CD4-positive, alpha-beta T cell (primary cell): ENCODE results near the gene NR1I3. TPM values are rescaled to one million over a fixed set of nuclear protein-coding genes. Genes with fewer than 3 reads are reported as not detected.

Experiments used
- ATAC-seq: fragments of 200-7000 bp; cut with Tn5 transposase; one replicate; pipeline ENCODE4 v1.10.0; 2022; ENCODE audit warnings: mild to moderate bottlenecking; ENCODE audit not compliant: poor library complexity
- CTCF ChIA-PET: fragments of 350-600 bp; sonication (Branson Sonifier 250); formaldehyde crosslinking; loops from one replicate; lab custom pipeline; 2021; ENCODE audit warnings: antibody characterized with exemption, inconsistent platforms; lab: Charles Lee
- POLR2A ChIA-PET: fragments of 350-600 bp; sonication (Branson Sonifier 250); formaldehyde crosslinking; loops from one replicate; lab custom pipeline; 2021; ENCODE audit warnings: antibody characterized with exemption, inconsistent platforms; lab: Charles Lee
- DNase-seq, 14 experiments: peaks; one replicate each; pipeline ENCODE4 v3.0.0-alpha.2; 2013 to 2020; ENCODE audit warnings: mixed read lengths in 2 of 14
- H3K27ac ChIP-seq, 2 donors: one replicate each; pipeline versions ENCODE4 v1.5.1 to v1.7.0; 2013; ENCODE audit warnings: low read length in 2 of 2, low read depth in 1 of 2, mild to moderate bottlenecking in 1 of 2
- H3K27me3 ChIP-seq, 2 experiments: 1 replicate in 1 of 2; 2 replicates in 1 of 2; pipeline versions ENCODE4 v1.6.1 to v1.7.0; 2013; ENCODE audit warnings: low read length in 2 of 2, control low read depth in 1 of 2, mild to moderate bottlenecking in 1 of 2, moderate library complexity in 1 of 2; ENCODE audit not compliant: insufficient read depth in 2 of 2, control insufficient read depth in 1 of 2
- H3K36me3 ChIP-seq: one replicate; pipeline ENCODE4 v1.6.1; 2013; ENCODE audit warnings: low read length, control low read depth; ENCODE audit not compliant: insufficient read depth
- H3K4me1 ChIP-seq: one replicate; pipeline ENCODE4 v1.6.1; 2013; ENCODE audit warnings: low read length, control low read depth; ENCODE audit not compliant: insufficient read depth
- H3K4me3 ChIP-seq: one replicate; pipeline ENCODE4 v1.5.1; 2013; ENCODE audit warnings: mild to moderate bottlenecking, low read length, moderate library complexity
- H3K9me3 ChIP-seq, 2 experiments: 1 replicate in 1 of 2; 2 replicates in 1 of 2; pipeline versions ENCODE4 v1.6.1 to v1.7.0; 2013; ENCODE audit warnings: low read length in 2 of 2, mild to moderate bottlenecking in 2 of 2, control low read depth in 1 of 2, moderate library complexity in 1 of 2; ENCODE audit not compliant: control insufficient read depth in 1 of 2, insufficient read depth in 1 of 2
- H3K27ac Mint-ChIP-seq: one replicate; pipeline ENCODE4 v1.8.0; 2020; ENCODE audit warnings: mixed read lengths
- H3K27me3 Mint-ChIP-seq: one replicate; pipeline ENCODE4 v1.8.0; 2021; ENCODE audit warnings: mixed read lengths
- H3K36me3 Mint-ChIP-seq: one replicate; pipeline ENCODE4 v1.8.0; 2021; ENCODE audit warnings: low read depth, mixed read lengths
- H3K4me1 Mint-ChIP-seq: one replicate; pipeline ENCODE4 v1.8.0; 2021; ENCODE audit warnings: low read depth, mixed read lengths
- H3K4me3 Mint-ChIP-seq: one replicate; pipeline ENCODE4 v1.8.0; 2020; ENCODE audit warnings: mild to moderate bottlenecking, mixed read lengths
- H3K9me3 Mint-ChIP-seq: one replicate; pipeline ENCODE4 v1.8.0; 2020; ENCODE audit warnings: mixed read lengths
- CTCF ChIP-seq: fragments of 200-600 bp; IDR thresholded peaks from one replicate; pipeline ENCODE4 v1.8.0; 2022; ENCODE audit warnings: antibody characterized with exemption, mild to moderate bottlenecking
- intact Hi-C, 2 experiments: fragments of 100-400 bp; cut with DNase I in 1 of 2; cut with micrococcal nuclease in 1 of 2; formaldehyde crosslinking; loops; one replicate each; pipeline versions ENCODE4 v1.15.1 to v1.9.0; 2023 to 2025; cut with DNase I, micrococcal nuclease
- total RNA-seq, 174 experiments: library from RNA in 2 of 174; stranded (reverse) in 2 of 174; gene quantifications; one replicate each; pipeline ENCODE4 v1.2.3 and lab custom pipeline; 2021 to 2026

Gene NR1I3
- total RNA-seq, 2 experiments from 2014 or later: not detected

- H3K36me3 ChIP-seq: peaks cover 21% of the 10 kb centered on the region
- no peak for ATAC-seq
- DNase-seq: no peak
- H3K4me3 ChIP-seq: no peak overlapping the region
- no peak for TF ChIP-seq CTCF
- intact Hi-C loops: no loop called here
- peaks cover 18% of the 10 kb centered on the region for H3K36me3 Mint-ChIP-seq
- H3K27ac Mint-ChIP-seq: no peak overlapping the region
- no peak overlapping the region for H3K4me3 Mint-ChIP-seq
- peaks cover 1% of the 10 kb centered on the region for H3K4me1 ChIP-seq
- no peaks in the 10 kb centered on the region for H3K9me3 ChIP-seq
- no peaks in the 10 kb centered on the region for H3K9me3 Mint-ChIP-seq
- no peaks in the 10 kb centered on the region for H3K27me3 ChIP-seq
- H3K27me3 Mint-ChIP-seq: no peaks in the 10 kb centered on the region
- H3K27ac ChIP-seq: no peak overlapping the region
- CTCF ChIA-PET: no interaction called here
- H3K4me1 Mint-ChIP-seq: peaks cover 3% of the 10 kb centered on the region
- POLR2A ChIA-PET: no interaction called here
Observed at GRCh38 chr1:161233102-161233501, 4.9 kb downstream of the NR1I3 start.

- no peak for ATAC-seq
- CTCF ChIA-PET: interaction anchor here (0.9 to 2.2 kb wide), 4 partner anchors 24 to 137 kb away, joined by 3 to 8 read pairs (median 3); partner anchors contain the start of gene CFAP126
- POLR2A ChIA-PET: interaction anchor here (0.7 kb wide), 1 partner anchor 15 kb away, joined by 3 read pairs; no protein-coding TSS in a partner anchor
- H3K27me3 ChIP-seq: no peaks in the 10 kb centered on the region
- TF ChIP-seq CTCF: no peak
- no peak overlapping the region for H3K4me3 ChIP-seq
- H3K4me1 ChIP-seq: peaks cover 24% of the 10 kb centered on the region
- H3K27ac ChIP-seq: no peak overlapping the region
- Mint-ChIP-seq H3K27me3 (no peaks in the 10 kb centered on the region), H3K9me3 (no peaks in the 10 kb centered on the region), H3K4me1 (peaks cover 25% of the 10 kb centered on the region), H3K27ac (no peak overlapping the region), H3K4me3 (no peak overlapping the region), H3K36me3 (peaks cover 29% of the 10 kb centered on the region)
- peaks cover 23% of the 10 kb centered on the region for H3K36me3 ChIP-seq
- intact Hi-C loops: no loop called here
- no peaks in the 10 kb centered on the region for H3K9me3 ChIP-seq
- DNase-seq: no peak
Observed at GRCh38 chr1:161230762-161231161, 7.2 kb downstream of the NR1I3 start.

GRCh38 chr1:161229896-161230295 is 8.1 kb downstream of the NR1I3 start:
- DNase-seq (no peak), ATAC-seq (no peak)
- Mint-ChIP-seq H3K4me1 (peaks cover 32% of the 10 kb centered on the region), H3K36me3 (peaks cover 29% of the 10 kb centered on the region), H3K9me3 (no peaks in the 10 kb centered on the region), H3K27ac (no peak overlapping the region), H3K4me3 (no peak overlapping the region), H3K27me3 (no peaks in the 10 kb centered on the region)
- Histone ChIP-seq H3K4me1 (peaks cover 32% of the 10 kb centered on the region), H3K27me3 (no peaks in the 10 kb centered on the region), H3K4me3 (no peak overlapping the region), H3K36me3 (peaks cover 23% of the 10 kb centered on the region), H3K9me3 (no peaks in the 10 kb centered on the region), H3K27ac (no peak overlapping the region)
- ChIA-PET CTCF (interaction anchor here (0.9 to 1.2 kb wide), 2 partner anchors 23 to 76 kb away, joined by 3 read pairs; no protein-coding TSS in a partner anchor), POLR2A (no interaction called here)
- no peak for TF ChIP-seq CTCF
- intact Hi-C loops: loop anchor here (2.0 to 10.0 kb wide), 3 partner anchors 61 to 515 kb away; partner anchors contain the start of gene DUSP12 (in 2 of the 2)
